Neural progenitor cell (in vitro differentiated cells): ENCODE results near the gene TES. TPM values are rescaled to one million over a fixed set of nuclear protein-coding genes. Genes with fewer than 3 reads are reported as not detected.

Experiments used
- DNase-seq: peaks from one replicate; pipeline ENCODE4 v3.0.0-alpha.2; 2016; ENCODE audit warnings: low spot score
- H2AFZ ChIP-seq: fragments of 200-600 bp; sonication (generic); replicated peaks from 2 replicates; pipeline ENCODE4 v1.6.1; 2016; ENCODE audit warnings: antibody characterized with exemption
- H3F3A ChIP-seq: fragments of 200-600 bp; sonication (generic); 2 replicates; pipeline ENCODE4 v1.6.1; 2016; ENCODE audit warnings: antibody characterized with exemption, low read depth
- H3K27ac ChIP-seq: fragments of 200-600 bp; sonication (generic); 2 replicates; pipeline ENCODE4 v1.5.1; 2016; ENCODE audit warnings: mild to moderate bottlenecking
- H3K27me3 ChIP-seq: fragments of 200-600 bp; sonication (generic); 2 replicates; pipeline ENCODE4 v1.6.1; 2016; ENCODE audit warnings: mild to moderate bottlenecking, moderate library complexity
- H3K36me3 ChIP-seq: fragments of 200-600 bp; sonication (generic); 2 replicates; pipeline ENCODE4 v1.5.1; 2016
- H3K4me1 ChIP-seq: fragments of 200-600 bp; sonication (generic); 2 replicates; pipeline ENCODE4 v1.6.1; 2016; ENCODE audit warnings: mixed run types
- H3K4me2 ChIP-seq: fragments of 200-600 bp; sonication (generic); 2 replicates; pipeline ENCODE4 v1.6.1; 2016
- H3K4me3 ChIP-seq: fragments of 200-600 bp; sonication (generic); 2 replicates; pipeline ENCODE4 v1.5.1; 2016
- H3K79me2 ChIP-seq: fragments of 200-600 bp; sonication (generic); 2 replicates; pipeline ENCODE4 v1.6.1; 2016; ENCODE audit warnings: low read depth
- H3K9ac ChIP-seq: fragments of 200-600 bp; sonication (generic); 2 replicates; pipeline ENCODE4 v1.6.1; 2016
- H3K9me3 ChIP-seq: fragments of 200-600 bp; sonication (generic); 2 replicates; pipeline ENCODE4 v1.5.1; 2016; ENCODE audit warnings: low read depth
- H4K20me1 ChIP-seq: fragments of 200-600 bp; sonication (generic); 2 replicates; pipeline ENCODE4 v1.6.1; 2016; ENCODE audit warnings: low read depth
- H3K27ac Mint-ChIP-seq: 3 replicates; pipeline ENCODE4 v1.8.0; 2021; ENCODE audit warnings: mixed read lengths
- H3K27me3 Mint-ChIP-seq: 2 replicates; pipeline ENCODE4 v1.8.0; 2022; ENCODE audit warnings: low read depth, mild to moderate bottlenecking, inconsistent platforms, moderate library complexity, mixed read lengths; ENCODE audit not compliant: insufficient read depth
- H3K36me3 Mint-ChIP-seq: 3 replicates; pipeline ENCODE4 v1.8.0; 2021; ENCODE audit warnings: mixed read lengths
- H3K4me1 Mint-ChIP-seq: 3 replicates; pipeline ENCODE4 v1.8.0; 2021; ENCODE audit warnings: mixed read lengths
- H3K4me3 Mint-ChIP-seq: 3 replicates; pipeline ENCODE4 v1.8.0; 2021; ENCODE audit warnings: mild to moderate bottlenecking, moderate library complexity, mixed read lengths
- H3K9me3 Mint-ChIP-seq: 3 replicates; pipeline ENCODE4 v1.8.0; 2020; ENCODE audit warnings: mixed read lengths
- CTCF ChIP-seq: fragments of 200-600 bp; sonication (generic); IDR thresholded peaks from 2 replicates; pipeline ENCODE4 v1.5.1; 2017; ENCODE audit warnings: antibody characterized with exemption, mild to moderate bottlenecking
- EZH2 ChIP-seq: fragments of 200-600 bp; sonication (generic); IDR thresholded peaks from 2 replicates; pipeline ENCODE4 v1.6.1; 2017; ENCODE audit warnings: antibody characterized with exemption, mild to moderate bottlenecking, moderate library complexity
- EZH2phosphoT487 ChIP-seq: fragments of 200-600 bp; sonication (generic); IDR thresholded peaks from 2 replicates; pipeline ENCODE4 v1.6.1; 2017; ENCODE audit warnings: antibody characterized with exemption
- total RNA-seq: library from RNA; depleted of rRNA; stranded (reverse); fragments of >200 nt; gene quantifications from 2 replicates; pipeline ENCODE4 v1.2.3, GENCODE V29; 2015; ENCODE audit warnings: low replicate concordance

TES gene
- total RNA-seq, 1 donor from 2014 or later: 10.6 TPM

GRCh38 chr7:116307253-116307652, 96.9 kb downstream of the TES start:
- Histone ChIP-seq H3K4me3 (no peak overlapping the region), H3K27ac (no peak overlapping the region), H3K36me3 (no peaks in the 10 kb centered on the region), H3K9ac (no peak overlapping the region), H3K27me3 (no peaks in the 10 kb centered on the region), H3K79me2 (no peaks in the 10 kb centered on the region), H3K4me1 (no peaks in the 10 kb centered on the region), H3K9me3 (no peaks in the 10 kb centered on the region), H2AFZ (no peak overlapping the region), H3F3A (no peaks in the 10 kb centered on the region), H3K4me2 (no peak overlapping the region), H4K20me1 (no peaks in the 10 kb centered on the region)
- no peak for TF ChIP-seq CTCF
- TF ChIP-seq EZH2: no peak
- no peak for TF ChIP-seq EZH2phosphoT487
- Mint-ChIP-seq H3K4me3 (no peak overlapping the region), H3K27me3 (no peaks in the 10 kb centered on the region), H3K36me3 (no peaks in the 10 kb centered on the region), H3K27ac (no peak overlapping the region), H3K4me1 (peaks cover 5% of the 10 kb centered on the region), H3K9me3 (no peaks in the 10 kb centered on the region)
- no peak for DNase-seq

Other genes with a start within 250 kb of the TES start
- gene TFEC, start 179.8 kb upstream of the TES start, total RNA-seq: 0.03 and 0.06 TPM in 2 replicates